ENCODE data around the gene SPRR2B. TPM values are rescaled to one million over a fixed set of nuclear protein-coding genes. Genes with fewer than 3 reads are reported as not detected.

The SPRR2B gene
- total RNA-seq, 2 donors from 2014 or later: not detected

- Histone ChIP-seq H3K36me3 (ENCODE audit: control insufficient read depth, insufficient read depth, low read length) (no peaks in the 10 kb centered on the region), H3K4me3 (ENCODE audit: low read length) (no peak within 1 kb of the TSS), H3K9ac (ENCODE audit: extremely low read depth, low read length, poor library complexity, severe bottlenecking) (no peak within 1 kb of the TSS), H3K4me1 (ENCODE audit: control insufficient read depth, insufficient read depth, low read length) (no peaks in the 10 kb centered on the region), H3K27me3 (ENCODE audit: control insufficient read depth, insufficient read depth, low read length, poor library complexity, severe bottlenecking) (no peaks in the 10 kb centered on the region), H3K27ac (ENCODE audit: low read depth, low read length) (no peak within 1 kb of the TSS), H3K9me3 (ENCODE audit: control insufficient read depth, low read length) (no peaks in the 10 kb centered on the region)
- H3K9me3 Mint-ChIP-seq: peaks cover 5% of the 10 kb centered on the region
- no peak within 1 kb of the TSS for H3K27ac Mint-ChIP-seq
- no peak for TF ChIP-seq CTCF (conservative IDR thresholded peaks at IDR 0.05)
- DNase-seq: no peak
- H3K4me1 Mint-ChIP-seq: peaks cover 14% of the 10 kb centered on the region
- no peaks in the 10 kb centered on the region for H3K27me3 Mint-ChIP-seq (ENCODE audit: insufficient read depth)
- no peaks in the 10 kb centered on the region for H3K36me3 Mint-ChIP-seq (ENCODE audit: low read depth)
- no peak within 1 kb of the TSS for H3K4me3 Mint-ChIP-seq
These were observed 40.5 kb downstream of the SPRR2B start, which contains the start of gene SPRR1B for GRCh38 chr1:153030895-153031294. Gene SPRR1B (plus strand): TSS chr1:153031203. CDS start chr1:153032346, 1,143 bp downstream.

- no peaks in the 10 kb centered on the region for H3K9me3 ChIP-seq (ENCODE audit: control insufficient read depth, low read length)
- 36 to 50% methylated on average over 1 of the region's 1 CpG for WGBS, 2 experiments (ENCODE audit: insufficient coverage in 1 of 2, insufficient read length in 1 of 2)
- H3K36me3 ChIP-seq (ENCODE audit: control insufficient read depth, insufficient read depth, low read length): no peaks in the 10 kb centered on the region
- no peak overlapping the region for H3K9ac ChIP-seq (ENCODE audit: extremely low read depth, low read length, poor library complexity, severe bottlenecking)
- TF ChIP-seq CTCF (conservative IDR thresholded peaks at IDR 0.05): no peak
- H3K4me1 ChIP-seq (ENCODE audit: control insufficient read depth, insufficient read depth, low read length): no peaks in the 10 kb centered on the region
- H3K27ac Mint-ChIP-seq: no peak overlapping the region
- H3K9me3 Mint-ChIP-seq: peaks cover 5% of the 10 kb centered on the region
- no peak overlapping the region for H3K4me3 ChIP-seq (ENCODE audit: low read length)
- H3K4me1 Mint-ChIP-seq: peaks cover 11% of the 10 kb centered on the region
- H3K27me3 Mint-ChIP-seq (ENCODE audit: insufficient read depth): no peaks in the 10 kb centered on the region
- DNase-seq: no peak
- H3K36me3 Mint-ChIP-seq (ENCODE audit: low read depth): no peaks in the 10 kb centered on the region
- no peaks in the 10 kb centered on the region for H3K27me3 ChIP-seq (ENCODE audit: control insufficient read depth, insufficient read depth, low read length, poor library complexity, severe bottlenecking)
- no peak overlapping the region for H3K4me3 Mint-ChIP-seq
- H3K27ac ChIP-seq (ENCODE audit: low read depth, low read length): no peak overlapping the region
These were observed 42.6 kb downstream of the SPRR2B start for GRCh38 chr1:153028766-153029165.

- WGBS, 2 experiments (ENCODE audit: insufficient coverage in 1 of 2, insufficient read length in 1 of 2): 40 to 87% methylated on average over 1 of the region's 1 CpG
- H3K4me1 ChIP-seq (ENCODE audit: control insufficient read depth, insufficient read depth, low read length): peaks cover 4% of the 10 kb centered on the region
These were observed 45.6 kb downstream of the SPRR2B start for GRCh38 chr1:153025797-153026196.

More at GRCh38 chr1:153025797-153026196, 45.6 kb downstream of the SPRR2B start:
- Histone ChIP-seq H3K27me3 (ENCODE audit: control insufficient read depth, insufficient read depth, low read length, poor library complexity, severe bottlenecking) (no peaks in the 10 kb centered on the region), H3K9ac (ENCODE audit: extremely low read depth, low read length, poor library complexity, severe bottlenecking) (no peak overlapping the region), H3K36me3 (ENCODE audit: control insufficient read depth, insufficient read depth, low read length) (no peaks in the 10 kb centered on the region), H3K4me3 (ENCODE audit: low read length) (no peak overlapping the region), H3K27ac (ENCODE audit: low read depth, low read length) (no peak overlapping the region), H3K9me3 (ENCODE audit: control insufficient read depth, low read length) (no peaks in the 10 kb centered on the region)
- peaks cover 5% of the 10 kb centered on the region for H3K9me3 Mint-ChIP-seq
- peaks cover 19% of the 10 kb centered on the region for H3K4me1 Mint-ChIP-seq
- H3K27me3 Mint-ChIP-seq (ENCODE audit: insufficient read depth): no peaks in the 10 kb centered on the region
- H3K36me3 Mint-ChIP-seq (ENCODE audit: low read depth): no peaks in the 10 kb centered on the region
- H3K27ac Mint-ChIP-seq: no peak overlapping the region
- DNase-seq: no peak
- H3K4me3 Mint-ChIP-seq: no peak overlapping the region
- no peak for TF ChIP-seq CTCF (conservative IDR thresholded peaks at IDR 0.05)
